Measurements from ENCODE around the gene KMT5B.

DNA sequence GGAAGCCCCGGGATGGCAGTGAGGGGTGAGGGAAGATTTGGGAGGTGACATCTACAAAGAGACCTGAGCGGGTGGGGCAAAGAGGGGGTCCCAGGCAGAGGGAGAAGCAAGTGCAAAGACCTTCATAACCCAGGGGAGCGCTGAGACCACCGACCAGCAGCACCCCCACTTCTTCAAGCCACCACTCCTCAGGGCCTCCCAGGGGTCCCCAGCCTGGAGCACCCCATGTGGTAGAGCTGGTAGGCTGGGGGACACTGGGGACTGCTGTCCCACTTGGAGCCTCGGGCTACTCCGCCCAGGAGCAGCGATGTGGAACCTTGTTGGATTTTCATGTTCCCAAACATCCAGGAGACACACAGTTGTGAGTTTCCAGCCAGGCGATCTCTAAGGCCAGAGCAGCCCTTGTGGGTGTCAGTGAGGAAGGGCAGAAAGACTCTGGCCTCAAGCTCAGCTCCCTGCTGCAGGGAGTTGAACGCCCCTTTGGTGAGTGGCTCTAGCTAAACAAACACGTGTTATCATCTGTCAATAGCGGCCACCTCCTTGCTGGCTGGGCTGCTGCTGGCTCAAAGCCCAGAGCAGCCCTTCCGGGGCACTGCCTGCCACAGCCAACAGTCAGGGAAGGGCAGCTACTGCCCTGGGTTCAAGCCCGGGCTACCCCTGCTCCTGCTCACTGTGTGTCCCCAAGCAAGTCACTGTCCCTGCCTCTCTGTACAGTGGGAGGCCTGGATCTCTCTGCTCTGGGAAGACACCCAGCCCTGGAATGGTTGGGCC, 66.2 kb downstream of the KMT5B start:
- TF ChIP-seq, protein P1, sequence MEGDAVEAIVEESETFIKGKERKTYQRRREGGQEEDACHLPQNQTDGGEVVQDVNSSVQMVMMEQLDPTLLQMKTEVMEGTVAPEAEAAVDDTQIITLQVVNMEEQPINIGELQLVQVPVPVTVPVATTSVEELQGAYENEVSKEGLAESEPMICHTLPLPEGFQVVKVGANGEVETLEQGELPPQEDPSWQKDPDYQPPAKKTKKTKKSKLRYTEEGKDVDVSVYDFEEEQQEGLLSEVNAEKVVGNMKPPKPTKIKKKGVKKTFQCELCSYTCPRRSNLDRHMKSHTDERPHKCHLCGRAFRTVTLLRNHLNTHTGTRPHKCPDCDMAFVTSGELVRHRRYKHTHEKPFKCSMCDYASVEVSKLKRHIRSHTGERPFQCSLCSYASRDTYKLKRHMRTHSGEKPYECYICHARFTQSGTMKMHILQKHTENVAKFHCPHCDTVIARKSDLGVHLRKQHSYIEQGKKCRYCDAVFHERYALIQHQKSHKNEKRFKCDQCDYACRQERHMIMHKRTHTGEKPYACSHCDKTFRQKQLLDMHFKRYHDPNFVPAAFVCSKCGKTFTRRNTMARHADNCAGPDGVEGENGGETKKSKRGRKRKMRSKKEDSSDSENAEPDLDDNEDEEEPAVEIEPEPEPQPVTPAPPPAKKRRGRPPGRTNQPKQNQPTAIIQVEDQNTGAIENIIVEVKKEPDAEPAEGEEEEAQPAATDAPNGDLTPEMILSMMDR (IDR thresholded peaks at IDR 0.05): no peak
- TF ChIP-seq ZFX (IDR thresholded peaks at IDR 0.05; ENCODE audit: borderline replicate concordance): no peak

Data from 22Rv1 (cell line).